OCI-LY1 (cell line): ENCODE results near the gene KLHL5.

Experiments
- CTCF ChIP-seq: fragments of 200-600 bp; sonication (generic), shearing (Covaris generic); IDR thresholded peaks from 2 replicates; pipeline ENCODE4 v1.5.1; 2017; ENCODE audit warnings: mild to moderate bottlenecking, antibody characterized with exemption, low read length, moderate library complexity, mixed read lengths
- EZH2 ChIP-seq: fragments of 200-600 bp; sonication (generic), shearing (Covaris generic); IDR thresholded peaks from 2 replicates; pipeline ENCODE4 v1.8.0; 2017; ENCODE audit warnings: borderline replicate concordance, mixed run types, mild to moderate bottlenecking, antibody characterized with exemption, low read length, moderate library complexity, mixed read lengths

- no peak for TF ChIP-seq CTCF
- TF ChIP-seq EZH2, result no peak
These were observed 16.8 kb downstream of the KLHL5 start for GRCh38 chr4:39078829-39079228.
